ENCODE results near the gene PLBD2.
A peak's percentile ranks its signal among the peaks of the same experiment; 100 is the strongest.

The PLBD2 gene

GRCh38 chr12:113422886-113423669 is 64.7 kb downstream of the PLBD2 start:
- no peak for DNase-seq

- DNase-seq, result no peak
Observed at GRCh38 chr12:113424456-113424855, 66.1 kb downstream of the PLBD2 start.

DNA sequence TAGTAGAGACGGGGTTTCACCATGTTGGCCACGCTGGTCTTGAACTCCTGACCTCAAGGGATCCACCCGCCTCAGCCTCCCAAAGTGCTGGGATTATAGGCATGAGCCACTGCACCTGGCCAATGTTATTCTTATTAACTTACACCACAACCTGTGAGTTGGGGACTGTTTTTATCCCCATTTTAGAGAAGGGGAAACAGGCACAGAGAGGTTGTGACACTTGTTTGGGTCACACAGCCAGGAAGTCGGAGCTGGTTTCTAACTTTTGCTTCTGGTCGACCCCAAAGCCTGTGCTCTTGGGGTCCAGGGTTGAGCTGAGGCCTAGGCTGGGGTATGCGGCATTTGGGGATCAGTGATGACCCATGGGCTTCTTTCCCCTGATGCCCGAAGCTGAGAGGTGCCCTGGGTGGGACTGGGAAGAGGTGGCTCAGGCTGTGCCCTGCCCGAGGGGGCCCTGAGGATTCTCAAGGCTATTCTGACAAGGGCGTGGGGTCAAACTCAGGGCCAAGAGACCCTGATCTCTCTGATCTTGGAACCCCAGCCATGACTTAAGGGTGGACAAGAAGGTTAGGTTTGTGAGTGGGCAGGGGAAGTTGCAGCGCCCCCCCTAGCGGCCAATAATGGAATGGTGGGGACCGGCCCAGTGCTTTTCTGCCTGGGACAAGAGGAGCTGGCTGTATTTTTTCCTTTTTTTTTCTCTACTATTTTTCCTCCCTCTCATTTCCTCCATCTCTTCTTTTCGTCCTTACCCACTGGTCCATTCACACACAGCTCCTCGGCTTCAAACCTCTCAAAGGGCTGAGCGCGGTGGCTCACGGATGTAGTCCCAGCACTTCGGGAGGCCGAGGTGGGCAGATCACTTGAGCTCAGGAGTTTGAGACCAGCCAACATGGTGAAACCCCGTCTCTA is 66.8 kb downstream of the PLBD2 start:
- DNase-seq, result peak in 5 of 6 experiments; percentile 4 to 35 (median 21)

GRCh38 chr12:113425960-113426453 is 67.6 kb downstream of the PLBD2 start:
- no peak for DNase-seq

GRCh38 chr12:113427882-113428281 is 69.5 kb downstream of the PLBD2 start:
- DNase-seq, result no peak

- no peak for DNase-seq
Observed at GRCh38 chr12:113428482-113428881, 70.1 kb downstream of the PLBD2 start.

DNA sequence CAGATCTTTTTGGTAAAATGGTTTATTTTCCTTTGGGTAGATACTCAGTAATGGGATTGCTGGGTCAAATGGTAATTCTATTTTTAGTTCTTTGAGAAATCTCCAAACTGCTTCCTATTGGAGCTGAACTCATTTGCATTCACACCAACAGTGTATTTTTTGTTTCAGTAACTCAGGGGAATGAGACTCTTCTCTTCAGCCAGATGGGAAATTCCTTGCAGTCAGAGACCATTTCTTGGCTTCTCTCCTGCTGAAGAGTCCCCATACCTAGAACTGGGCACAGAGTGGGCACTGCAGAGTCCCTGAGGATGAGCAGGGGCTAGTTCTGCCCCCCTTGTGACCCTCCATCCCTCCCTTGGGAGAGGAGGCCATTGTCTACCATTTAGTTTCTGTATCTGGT is 74.6 kb downstream of the PLBD2 start:
- DNase-seq, result no peak

GRCh38 chr12:113435367-113435766 is 77.0 kb downstream of the PLBD2 start:
- no peak for DNase-seq

DNA sequence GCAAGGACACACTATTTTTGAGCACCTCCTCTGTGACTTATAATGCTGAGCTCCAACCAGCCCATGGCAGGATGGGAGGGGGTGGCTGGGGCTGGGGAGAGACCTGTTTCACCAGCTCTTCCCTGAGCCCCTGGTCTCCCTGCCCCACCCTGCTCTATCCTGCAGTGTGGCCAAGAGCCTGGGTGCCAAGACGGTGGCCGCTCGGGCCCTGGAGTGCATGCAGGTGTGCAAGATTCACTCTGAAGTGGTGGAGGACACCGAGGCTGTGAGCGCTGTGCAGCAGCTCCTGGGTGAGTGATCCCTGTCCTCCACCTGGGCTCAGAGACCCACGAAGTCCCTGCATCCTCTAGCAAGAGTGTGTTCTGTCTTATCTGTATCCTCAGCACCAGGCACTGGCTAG is 78.2 kb downstream of the PLBD2 start:
- DNase-seq, result no peak

- DNase-seq, result no peak
Observed at GRCh38 chr12:113436993-113437728, 78.8 kb downstream of the PLBD2 start.

- DNase-seq, result no peak
Observed at GRCh38 chr12:113437729-113438100, 79.3 kb downstream of the PLBD2 start.

DNA sequence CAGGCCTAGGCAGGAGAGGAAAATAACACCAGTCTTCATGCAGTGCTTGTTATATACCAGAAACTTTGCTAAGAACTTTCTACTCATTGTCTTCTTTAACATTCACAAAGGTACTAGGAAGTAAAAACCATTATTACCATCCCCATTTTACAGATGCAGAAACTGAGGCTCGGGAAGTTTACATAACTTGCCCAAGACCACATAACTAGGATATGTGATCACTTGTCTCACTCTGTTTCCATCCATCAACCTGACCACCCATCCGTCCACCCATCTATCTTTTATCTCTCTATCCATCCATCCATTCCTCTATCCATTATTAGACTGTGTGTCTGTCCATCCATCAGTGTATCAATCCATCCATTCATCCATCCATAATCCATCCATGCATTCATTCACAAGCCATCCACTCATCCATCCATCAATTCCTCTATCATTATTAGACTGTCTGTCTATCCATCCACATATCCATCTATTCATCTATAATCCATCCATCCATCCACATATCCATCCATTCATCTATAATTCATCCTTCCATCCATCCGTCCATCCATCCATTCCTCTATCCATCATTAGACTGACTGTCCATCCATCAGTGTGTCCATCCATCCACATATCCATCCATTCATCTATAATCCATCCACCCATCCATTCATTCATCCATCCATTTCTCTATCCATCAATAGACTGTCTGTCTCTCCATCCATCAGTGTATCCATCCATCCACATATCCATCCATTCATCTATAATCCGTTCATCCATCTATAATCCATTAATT is 80.3 kb downstream of the PLBD2 start:
- DNase-seq, result no peak

DNA sequence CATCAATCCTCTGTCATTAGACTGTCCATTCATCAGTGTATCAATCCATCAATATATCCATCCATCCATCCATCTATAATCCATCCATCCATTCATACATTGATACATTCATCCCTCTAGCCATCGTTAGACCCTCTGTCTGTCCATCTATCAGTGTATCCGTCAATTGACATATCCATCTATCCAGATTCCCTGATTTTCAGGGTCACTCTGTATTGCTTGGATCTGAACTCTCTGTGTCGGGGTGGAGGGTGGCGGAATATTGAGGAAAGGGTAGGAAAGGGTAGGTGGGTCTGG is 80.9 kb downstream of the PLBD2 start:
- DNase-seq, result no peak

GRCh38 chr12:113439606-113440030 is 81.2 kb downstream of the PLBD2 start:
- DNase-seq, result no peak

GRCh38 chr12:113440336-113440735 is 81.9 kb downstream of the PLBD2 start:
- no peak for DNase-seq
